Activated T-helper 1 cell treated with anti-CD3 and anti-CD28 coated beads, Interleukin-2, amount 50 U/mL, for 16 hours (primary cell): ENCODE measurements around the gene TEKTIP1.

Source experiments
- DNase-seq, 2 donors: peaks; one replicate each; pipeline ENCODE4 v3.0.0-alpha.2; 2020; ENCODE audit warnings: low read depth in 1 of 2, low spot score in 1 of 2

The TEKTIP1 gene

GRCh38 chr19:3538965-3539755 is at the start of gene TEKTIP1:
Gene TEKTIP1 (plus strand): TSS chr19:3539174. CDS start chr19:3539178, 4 bp downstream.
- DNase-seq, result no peak

- no peak for DNase-seq
Measured at GRCh38 chr19:3491396-3492119, 47.4 kb upstream of the TEKTIP1 start.

DNA sequence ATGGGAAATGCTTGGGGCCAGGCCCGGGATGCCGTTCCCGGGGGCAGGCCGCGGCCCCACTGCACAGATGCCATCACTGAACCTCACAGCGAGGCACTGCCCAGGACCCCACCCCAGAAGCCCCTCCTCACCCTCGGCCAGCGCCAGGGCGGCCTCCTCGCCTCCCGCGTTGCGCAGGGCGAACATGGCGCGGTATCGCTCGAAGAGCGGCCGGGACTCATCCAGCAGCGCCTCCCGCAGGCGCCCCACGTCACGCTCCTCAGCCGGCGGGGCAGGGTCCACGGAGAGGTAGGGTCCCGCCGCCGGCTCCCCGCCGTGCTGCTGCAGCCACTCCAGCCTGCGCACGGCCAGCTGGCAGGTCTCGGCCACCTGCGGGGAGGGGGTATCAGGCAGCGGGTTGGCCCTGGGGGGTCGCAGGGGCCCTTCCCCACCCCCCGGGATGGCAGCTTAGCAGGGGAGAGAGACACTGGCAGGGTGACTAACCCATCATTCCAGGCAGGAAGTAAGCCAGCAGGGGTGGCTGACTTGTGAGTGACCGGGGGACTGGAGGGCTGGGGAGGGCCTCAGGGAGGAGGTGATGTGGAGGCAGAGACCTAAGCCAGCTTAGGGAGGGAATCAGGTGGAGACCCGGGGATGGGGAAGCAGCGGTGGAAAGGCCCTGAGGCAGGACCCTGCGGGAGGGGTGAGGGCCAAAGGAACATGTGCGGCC is 46.7 kb upstream of the TEKTIP1 start:
- DNase-seq, result no peak

DNA sequence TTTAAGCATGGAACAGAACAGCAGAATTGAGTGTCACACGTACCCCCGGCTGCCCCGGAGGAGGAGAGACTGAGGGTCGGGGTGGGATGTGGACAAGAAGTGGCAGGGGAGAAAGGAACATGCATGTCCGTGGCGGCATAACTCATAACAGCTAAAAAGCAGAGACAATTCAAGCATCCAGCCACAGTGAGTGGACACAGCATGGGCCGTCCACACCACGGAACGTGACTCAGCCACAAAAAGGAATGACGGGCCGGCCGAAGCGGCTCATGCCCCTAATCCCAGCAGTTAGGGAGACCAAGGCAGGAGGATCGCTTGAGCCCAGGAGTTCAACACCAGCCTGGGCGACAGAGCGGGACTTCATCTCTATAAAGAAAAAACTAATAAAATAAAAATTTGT is 46.1 kb upstream of the TEKTIP1 start:
- no peak for DNase-seq

DNA sequence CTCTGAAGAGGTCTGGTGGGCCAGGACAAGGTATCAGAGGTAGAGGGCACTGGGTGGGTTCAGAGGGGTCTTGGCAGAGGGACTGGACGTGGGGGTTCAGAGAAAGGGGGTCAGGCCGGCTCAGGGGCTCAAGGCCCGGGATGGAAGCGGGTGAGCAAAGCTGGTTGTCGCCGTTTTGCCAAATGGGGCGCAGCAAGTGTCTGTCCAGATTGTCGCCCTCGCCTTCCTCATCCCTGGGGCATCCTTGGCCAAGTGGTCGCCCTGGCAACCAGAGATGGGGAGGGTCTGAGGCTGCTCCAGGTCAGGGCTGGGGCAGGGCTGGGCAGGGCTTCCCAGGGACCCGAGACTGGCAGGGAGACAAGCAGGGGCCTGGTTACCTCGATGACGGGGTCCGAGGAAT is 45.3 kb upstream of the TEKTIP1 start:
- no peak for DNase-seq

GRCh38 chr19:3494051-3494450 is 44.9 kb upstream of the TEKTIP1 start:
- DNase-seq, result no peak

DNA sequence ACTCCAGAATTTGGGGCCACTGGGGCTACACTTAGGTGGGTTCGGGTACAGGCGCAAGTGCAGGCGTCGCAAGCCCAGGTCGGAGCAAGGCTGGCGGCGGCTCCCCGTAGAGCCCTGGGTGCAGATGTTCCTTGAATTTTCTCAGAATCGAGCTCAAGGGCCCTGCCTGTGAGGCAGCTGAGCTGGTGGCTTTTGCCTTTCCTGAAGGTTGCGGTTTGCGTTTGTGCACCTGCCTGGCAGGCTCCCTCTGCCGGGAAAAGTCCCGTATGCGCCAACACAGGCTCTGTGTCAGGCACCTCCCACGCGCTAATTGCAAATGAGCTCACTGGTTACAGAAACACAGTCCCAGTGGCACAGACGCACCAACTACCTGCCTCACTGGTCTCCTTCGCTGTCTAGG is 44.4 kb upstream of the TEKTIP1 start:
- DNase-seq, result peak in 1 of 2 donors; percentile 35

- DNase-seq, result no peak
Measured at GRCh38 chr19:3496392-3497273, 42.3 kb upstream of the TEKTIP1 start.

DNA sequence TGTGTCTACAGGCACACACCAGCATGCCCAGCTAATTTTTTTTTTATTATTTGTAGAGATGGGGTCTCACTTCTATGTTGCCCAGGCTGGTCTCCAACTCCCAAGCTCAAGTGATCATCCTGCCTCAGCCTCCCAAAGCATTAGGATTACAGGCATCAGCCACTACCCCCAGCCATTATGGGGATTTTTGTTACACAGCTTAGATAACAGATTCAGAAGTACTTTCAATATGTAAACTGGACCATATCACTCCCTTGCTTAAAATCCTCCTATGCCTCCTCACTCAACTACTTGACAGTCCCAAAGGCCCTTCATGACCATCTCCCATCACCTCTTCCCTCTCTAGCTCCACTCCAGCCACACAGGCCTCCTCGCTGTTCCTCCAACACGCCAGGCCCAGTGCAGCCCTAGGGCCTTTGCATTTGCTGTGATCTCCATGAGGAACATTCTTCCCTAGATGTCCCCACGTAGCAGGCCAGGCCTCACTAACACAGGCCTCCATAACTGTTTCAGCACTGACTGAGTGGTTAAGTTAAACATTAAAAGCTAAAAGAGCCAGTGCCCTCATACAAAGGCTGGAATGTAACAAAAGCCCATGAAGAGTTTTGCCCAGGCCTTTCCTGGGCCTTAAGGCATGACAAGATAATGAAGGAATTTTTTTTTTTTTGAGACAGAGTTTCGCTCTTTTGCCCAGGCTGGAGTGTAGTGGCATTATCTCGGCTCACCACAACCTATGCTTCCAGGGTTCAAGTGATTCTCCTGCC is 41.0 kb upstream of the TEKTIP1 start:
- DNase-seq, result no peak

DNA sequence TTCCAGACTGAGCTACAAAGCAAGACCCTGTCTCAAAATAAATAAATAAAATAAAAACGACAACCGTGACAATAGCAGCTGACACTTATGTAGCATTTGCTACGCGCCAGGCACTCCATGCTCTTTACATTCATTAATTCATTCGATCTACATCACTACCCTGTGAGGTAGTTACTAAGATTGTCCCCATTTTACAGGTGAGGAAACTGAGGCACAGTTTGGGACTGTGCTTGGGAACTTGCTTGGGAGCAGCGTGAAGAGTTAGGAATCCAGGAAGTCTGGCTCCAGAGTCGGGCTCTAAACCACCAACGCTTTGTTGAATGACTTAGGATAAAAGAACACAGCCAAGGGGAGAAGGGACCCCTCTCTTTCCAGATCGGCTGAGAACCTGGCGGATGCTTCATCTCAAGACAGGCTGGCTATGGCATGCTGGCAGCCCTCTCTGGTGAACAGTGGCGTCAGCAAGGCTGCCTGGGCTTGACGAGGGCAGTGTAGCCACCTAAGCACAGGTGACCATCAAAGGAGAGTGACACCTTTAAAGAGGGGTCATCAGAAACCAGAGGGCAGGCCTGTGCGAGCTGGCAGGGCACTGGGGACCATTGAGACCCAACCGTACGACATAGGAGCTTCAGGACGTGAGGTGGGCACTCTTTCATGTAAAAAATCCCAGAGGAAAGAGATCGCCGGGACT is 39.1 kb upstream of the TEKTIP1 start:
- DNase-seq, result no peak

DNA sequence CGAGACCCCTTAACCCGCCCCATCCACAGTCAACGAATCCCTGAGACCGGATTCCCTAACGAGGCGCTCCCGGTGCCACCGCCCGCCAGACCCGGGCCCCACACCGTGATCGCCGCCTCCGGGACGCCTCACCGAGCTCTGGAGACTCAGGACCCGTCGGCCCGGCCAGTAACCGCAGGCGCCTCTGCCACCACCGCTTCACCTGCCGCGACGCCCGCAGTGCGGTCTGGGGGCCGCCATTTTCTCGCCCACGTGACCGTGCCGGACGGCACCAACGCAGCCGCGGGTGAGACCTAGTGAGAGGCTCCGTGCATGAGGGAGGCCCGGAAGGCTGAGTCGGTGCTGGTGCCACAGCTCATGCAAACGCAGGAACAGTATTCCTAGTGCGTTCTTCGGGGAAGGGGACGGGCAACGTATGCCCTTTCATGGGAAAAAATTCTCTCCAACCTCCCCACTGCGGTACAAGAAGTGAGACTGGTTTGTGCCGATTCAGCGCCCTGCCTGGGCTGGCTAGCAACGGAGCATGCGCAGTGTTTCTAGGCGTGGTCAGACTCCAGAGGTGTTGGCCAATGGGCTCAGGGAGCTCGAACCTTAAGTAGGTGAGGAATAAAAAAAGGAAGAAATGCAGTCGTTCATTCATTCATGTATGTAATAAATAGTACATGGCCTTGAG is 38.4 kb upstream of the TEKTIP1 start, which contains the start of gene DOHH:
Gene DOHH, minus strand, starts transcription at position 246 of the 673 bp plus-strand sequence. CDS start 3,860 bp downstream, outside the sequence.
- DNase-seq, result peak; percentile 89 to 91

GRCh38 chr19:3501780-3502179 is 37.2 kb upstream of the TEKTIP1 start:
- DNase-seq, result no peak

DNA sequence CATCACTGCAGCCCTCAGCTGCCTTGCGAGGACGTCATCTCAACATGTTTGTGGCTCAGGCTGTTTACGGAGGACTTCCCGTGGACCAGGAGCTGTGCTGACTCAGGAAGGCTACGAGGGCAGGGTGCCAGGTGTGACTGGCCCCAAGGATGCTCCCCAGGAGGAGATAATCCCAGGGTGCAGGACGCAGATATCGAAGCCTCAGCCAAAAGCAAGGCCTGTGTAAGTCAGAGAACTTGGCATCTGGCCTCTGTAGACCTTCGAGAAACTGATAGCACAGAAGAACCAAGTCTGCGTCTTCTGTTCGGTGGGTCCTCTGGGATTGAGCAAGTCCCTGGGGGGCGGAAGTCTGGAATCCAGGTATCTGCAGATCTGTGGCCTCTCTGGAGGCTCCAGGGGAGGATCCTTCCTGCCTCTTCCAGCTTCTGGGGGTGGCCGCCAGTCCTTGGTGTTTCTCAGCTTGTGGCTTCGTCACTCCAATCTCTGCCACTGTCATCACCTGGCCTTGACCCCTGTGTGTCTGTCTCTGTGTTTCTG is 35.9 kb upstream of the TEKTIP1 start:
- DNase-seq, result no peak

- DNase-seq, result no peak
Measured at GRCh38 chr19:3504735-3505134, 34.2 kb upstream of the TEKTIP1 start.

GRCh38 chr19:3505598-3506383 is 33.2 kb upstream of the TEKTIP1 start, which contains the start of gene FZR1:
Gene FZR1 (plus strand): TSS chr19:3506311. CDS start chr19:3522990, 16,679 bp downstream.
- peak; percentile 99 to 100 for DNase-seq

GRCh38 chr19:3506384-3507340 is 32.3 kb upstream of the TEKTIP1 start:
- DNase-seq, result no peak
